SU-DHL-6 (cell line): Measurements from ENCODE around the gene CALML3.

Source experiments
- H2AFZ ChIP-seq: fragments of 200-600 bp; sonication (generic); 2 replicates; pipeline ENCODE4 v1.6.1; 2014; ENCODE audit warnings: low read depth, mild to moderate bottlenecking, moderate library complexity, mixed read lengths, antibody characterized with exemption, low read length; ENCODE audit not compliant: severe bottlenecking
- H3F3A ChIP-seq: fragments of 200-600 bp; shearing (Covaris generic); 2 replicates; pipeline ENCODE4 v1.6.0; 2016; ENCODE audit warnings: antibody characterized with exemption, mild to moderate bottlenecking; ENCODE audit not compliant: insufficient read depth
- H3K27ac ChIP-seq: fragments of 200-600 bp; sonication (generic); 2 replicates; pipeline ENCODE4 v1.5.1; 2016; ENCODE audit warnings: low read depth, mild to moderate bottlenecking, low read length, moderate library complexity, mixed read lengths
- H3K27me3 ChIP-seq: fragments of 200-600 bp; sonication (generic), shearing (Covaris generic); 2 replicates; pipeline ENCODE4 v1.6.0; 2014; ENCODE audit warnings: mild to moderate bottlenecking, low read length
- H3K36me3 ChIP-seq: fragments of 200-600 bp; sonication (generic); 2 replicates; pipeline ENCODE4 v1.6.1; 2014; ENCODE audit warnings: mild to moderate bottlenecking, low read length, mixed read lengths
- H3K4me2 ChIP-seq: fragments of 300-600, 200-600 bp; shearing (Covaris generic), sonication (generic); 2 replicates; pipeline ENCODE4 v1.6.0; 2014; ENCODE audit warnings: low read length, low read depth, mild to moderate bottlenecking; ENCODE audit not compliant: poor library complexity, severe bottlenecking
- H3K4me3 ChIP-seq: fragments of 200-600 bp; sonication (generic); 2 replicates; pipeline ENCODE4 v1.5.1; 2014; ENCODE audit warnings: antibody characterized with exemption, low read length, mild to moderate bottlenecking, mixed read lengths; ENCODE audit not compliant: insufficient read depth, poor library complexity, severe bottlenecking
- H3K79me2 ChIP-seq: fragments of 200-600 bp; sonication (generic); 2 replicates; pipeline ENCODE4 v1.6.1; 2014; ENCODE audit warnings: mild to moderate bottlenecking, low read length, moderate library complexity; ENCODE audit not compliant: insufficient read depth
- H3K9ac ChIP-seq: fragments of 200-600 bp; sonication (generic); 2 replicates; pipeline ENCODE4 v1.7.0; 2014; ENCODE audit warnings: mild to moderate bottlenecking, low read length
- H3K9me2 ChIP-seq: fragments of 200-600 bp; sonication (generic); replicated peaks from 2 replicates; pipeline ENCODE4 v1.6.1; 2014; ENCODE audit warnings: low read length; ENCODE audit not compliant: insufficient read depth
- H3K9me3 ChIP-seq: fragments of 200-600 bp; sonication (generic); 2 replicates; pipeline ENCODE4 v1.6.1; 2014; ENCODE audit warnings: low read length, mixed read lengths; ENCODE audit not compliant: insufficient read depth
- H4K20me1 ChIP-seq: fragments of 200-600 bp; sonication (generic); 2 replicates; pipeline ENCODE4 v1.6.1; 2014; ENCODE audit warnings: low read depth, mild to moderate bottlenecking, antibody characterized with exemption, low read length, moderate library complexity, mixed read lengths
- CTCF ChIP-seq: fragments of 200-600 bp; sonication (generic); IDR thresholded peaks from one replicate; pipeline ENCODE4 v1.5.1; 2017; ENCODE audit warnings: antibody characterized with exemption, mild to moderate bottlenecking, low read length, moderate library complexity; ENCODE audit not compliant: insufficient read depth, poor library complexity, severe bottlenecking
- EZH2phosphoT487 ChIP-seq: fragments of 200-600 bp; sonication (generic), shearing (Covaris generic); conservative IDR thresholded peaks from 2 replicates; pipeline ENCODE4 v1.6.1; 2018; ENCODE audit warnings: mild to moderate bottlenecking, antibody characterized with exemption, low read length, moderate library complexity, mixed read lengths

The CALML3 gene

GRCh38 chr10:5575144-5575481 is 50.4 kb downstream of the CALML3 start:
- H4K20me1 ChIP-seq, result no peaks in the 10 kb centered on the region
- no peak overlapping the region for H3K27ac ChIP-seq
- no peak overlapping the region for H3K9ac ChIP-seq
- H3K79me2 ChIP-seq, result no peaks in the 10 kb centered on the region
- no peak overlapping the region for H2AFZ ChIP-seq
- H3K4me3 ChIP-seq, result no peak overlapping the region
- H3K36me3 ChIP-seq, result no peaks in the 10 kb centered on the region
- no peaks in the 10 kb centered on the region for H3K9me2 ChIP-seq
- TF ChIP-seq CTCF (no peak), EZH2phosphoT487 (no peak)
- H3K27me3 ChIP-seq, result no peaks in the 10 kb centered on the region
- H3K9me3 ChIP-seq, result no peaks in the 10 kb centered on the region
- H3F3A ChIP-seq, result no peaks in the 10 kb centered on the region
- no peak overlapping the region for H3K4me2 ChIP-seq

GRCh38 chr10:5575482-5576153 is 50.9 kb downstream of the CALML3 start:
- Histone ChIP-seq H3K79me2 (no peaks in the 10 kb centered on the region), H3K4me2 (no peak overlapping the region), H3F3A (no peaks in the 10 kb centered on the region), H2AFZ (no peak overlapping the region), H3K27me3 (no peaks in the 10 kb centered on the region), H3K4me3 (no peak overlapping the region), H3K36me3 (no peaks in the 10 kb centered on the region), H3K9me3 (no peaks in the 10 kb centered on the region), H3K27ac (no peak overlapping the region), H4K20me1 (no peaks in the 10 kb centered on the region), H3K9me2 (no peaks in the 10 kb centered on the region), H3K9ac (no peak overlapping the region)
- TF ChIP-seq EZH2phosphoT487 (no peak), CTCF (no peak)

- no peaks in the 10 kb centered on the region for H3K9me3 ChIP-seq
- H2AFZ ChIP-seq, result no peak overlapping the region
- H3K36me3 ChIP-seq, result no peaks in the 10 kb centered on the region
- no peak overlapping the region for H3K9ac ChIP-seq
- H3K4me2 ChIP-seq, result no peak overlapping the region
- no peak overlapping the region for H3K27ac ChIP-seq
- no peaks in the 10 kb centered on the region for H4K20me1 ChIP-seq
- TF ChIP-seq CTCF (no peak), EZH2phosphoT487 (no peak)
- no peak overlapping the region for H3K4me3 ChIP-seq
- no peaks in the 10 kb centered on the region for H3F3A ChIP-seq
- no peaks in the 10 kb centered on the region for H3K79me2 ChIP-seq
- no peaks in the 10 kb centered on the region for H3K9me2 ChIP-seq
- no peaks in the 10 kb centered on the region for H3K27me3 ChIP-seq
Measured at GRCh38 chr10:5576154-5576748, 51.5 kb downstream of the CALML3 start.
